Stimulated activated CD4-positive, alpha-beta T cell treated with anti-CD3 and anti-CD28 coated beads, TNF-alpha, amount 100 ng/mL, for 48 hours (primary cell): ENCODE results near the gene DAB2.

Experiments used
- DNase-seq, 3 donors: peaks; one replicate each; pipeline ENCODE4 v3.0.0-alpha.2; 2020; ENCODE audit warnings: low read depth in 3 of 3

The DAB2 gene

GRCh38 chr5:39424736-39425637 is at the start of gene DAB2:
Gene DAB2 (minus strand): TSS chr5:39424980. CDS start chr5:39394320, 30,660 bp downstream.
- peak; percentile 5 to 35 (median 6) for DNase-seq

- no peak for DNase-seq
Observed at GRCh38 chr5:39473156-39473775, 48.5 kb upstream of the DAB2 start.

DNA sequence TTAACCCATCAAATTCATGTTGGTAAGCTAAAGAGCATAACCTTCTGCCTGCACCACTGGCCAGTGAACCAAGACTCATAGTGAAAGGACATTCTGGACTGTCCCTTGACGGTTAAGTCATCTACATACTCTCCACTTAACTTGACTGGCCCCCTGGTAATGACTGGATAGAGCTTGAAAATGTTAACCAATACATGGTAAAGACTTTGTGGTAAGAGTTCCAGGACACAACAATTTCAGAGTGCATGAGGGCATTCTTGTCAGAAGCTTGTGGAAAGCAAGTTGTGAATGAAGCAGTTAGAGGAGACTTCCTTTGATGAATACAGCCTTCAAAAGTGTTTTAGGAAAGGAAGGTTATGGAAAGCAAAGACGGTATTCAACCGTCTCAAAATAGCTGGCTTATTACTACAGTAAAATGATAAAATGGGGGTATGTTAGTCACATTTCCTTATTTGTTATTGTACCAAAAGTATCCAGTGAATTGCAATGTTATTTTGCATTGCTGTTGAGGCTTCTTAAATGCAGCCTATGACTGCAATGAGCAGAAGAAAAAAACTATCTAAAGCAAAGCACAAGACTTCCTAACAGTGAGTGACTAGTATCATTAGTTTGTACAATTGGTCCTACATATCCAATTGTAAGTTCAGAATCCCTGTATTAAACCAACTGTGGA is 47.2 kb upstream of the DAB2 start:
- DNase-seq = no peak

DNA sequence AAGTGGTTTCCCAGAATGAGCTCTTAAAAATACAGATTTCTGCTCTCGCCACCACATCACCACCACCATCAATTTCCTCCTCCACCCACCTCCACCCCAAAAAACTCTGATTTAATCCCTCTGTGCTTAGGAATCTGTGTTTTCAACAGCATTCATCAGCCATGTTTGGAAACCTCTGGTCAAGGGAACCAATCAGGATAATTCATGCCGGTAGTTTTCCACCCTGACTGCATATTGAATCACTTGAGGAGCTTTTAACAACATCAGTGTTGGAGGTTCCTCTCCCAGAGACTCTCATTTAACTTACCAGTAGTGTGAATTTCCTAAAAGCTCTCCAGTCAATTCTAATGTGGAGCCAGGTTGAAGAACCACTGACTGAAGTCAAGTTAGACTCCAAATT is 46.0 kb upstream of the DAB2 start:
- no peak for DNase-seq

GRCh38 chr5:39469777-39470415 is 45.1 kb upstream of the DAB2 start:
- no peak for DNase-seq

DNA sequence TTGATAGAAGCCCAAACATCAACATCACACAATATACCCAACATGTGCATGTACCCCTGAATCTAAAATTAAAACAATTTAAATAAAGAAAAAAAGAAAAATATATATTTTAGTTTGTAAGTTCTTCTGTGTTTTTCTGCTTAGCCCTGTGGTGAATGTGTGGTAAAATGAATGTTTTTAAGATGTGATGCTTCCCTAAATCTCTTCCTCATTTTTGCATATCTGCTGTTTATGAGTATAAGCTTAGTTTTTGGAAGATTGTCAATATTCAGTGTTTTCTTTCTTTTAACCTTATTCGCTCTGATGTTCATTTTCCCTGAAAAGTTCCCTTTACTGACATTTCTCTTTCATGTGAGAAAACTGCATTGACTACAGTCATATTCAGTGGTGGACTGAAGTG is 44.4 kb upstream of the DAB2 start:
- DNase-seq = no peak

- DNase-seq = no peak
Observed at GRCh38 chr5:39466846-39467245, 42.1 kb upstream of the DAB2 start.

GRCh38 chr5:39465843-39466242 is 41.1 kb upstream of the DAB2 start:
- no peak for DNase-seq

DNA sequence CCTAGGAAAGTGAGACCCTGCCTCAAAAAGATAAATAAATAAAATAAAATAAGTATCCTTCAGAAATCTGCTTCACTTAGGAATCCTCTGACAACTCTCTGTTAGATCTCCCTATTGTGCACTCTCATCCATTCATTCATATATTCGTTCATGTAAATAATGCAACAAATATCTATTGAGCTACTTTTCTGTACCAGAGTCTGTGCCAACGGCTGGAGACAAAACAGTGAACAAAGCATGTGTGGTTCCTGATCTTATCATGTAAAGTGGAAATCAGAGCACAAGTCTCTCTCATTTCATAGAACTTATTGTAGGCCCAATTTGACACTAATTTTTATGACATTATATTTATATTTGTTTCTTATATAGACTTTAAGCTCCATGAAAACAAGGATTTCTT is 40.3 kb upstream of the DAB2 start:
- DNase-seq = no peak

- DNase-seq = no peak
Observed at GRCh38 chr5:39464088-39464487, 39.3 kb upstream of the DAB2 start.

- DNase-seq = no peak
Observed at GRCh38 chr5:39462211-39462610, 37.4 kb upstream of the DAB2 start.

GRCh38 chr5:39461007-39461682 is 36.4 kb upstream of the DAB2 start:
- no peak for DNase-seq

DNA sequence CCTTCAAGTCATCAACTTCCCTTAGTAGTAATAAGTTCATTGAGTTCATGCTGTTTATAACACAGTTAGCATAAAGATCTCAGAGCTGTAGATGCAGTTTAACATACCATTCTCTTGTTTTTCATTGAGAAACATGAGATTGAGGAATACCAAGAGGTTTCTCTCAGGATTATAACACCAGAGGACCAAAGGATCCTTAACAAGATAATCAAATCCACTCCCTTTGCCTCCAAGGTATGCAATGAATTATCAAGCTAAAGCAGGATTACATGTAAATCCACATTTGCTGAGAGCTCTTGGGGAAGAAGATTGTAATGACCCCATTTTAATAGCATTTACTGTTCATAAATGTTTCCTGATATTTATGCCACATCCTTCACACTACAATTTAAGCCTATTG is 35.1 kb upstream of the DAB2 start:
- DNase-seq = no peak

GRCh38 chr5:39459071-39459470 is 34.3 kb upstream of the DAB2 start:
- no peak for DNase-seq

GRCh38 chr5:39455645-39456044 is 30.9 kb upstream of the DAB2 start:
- DNase-seq = no peak

DNA sequence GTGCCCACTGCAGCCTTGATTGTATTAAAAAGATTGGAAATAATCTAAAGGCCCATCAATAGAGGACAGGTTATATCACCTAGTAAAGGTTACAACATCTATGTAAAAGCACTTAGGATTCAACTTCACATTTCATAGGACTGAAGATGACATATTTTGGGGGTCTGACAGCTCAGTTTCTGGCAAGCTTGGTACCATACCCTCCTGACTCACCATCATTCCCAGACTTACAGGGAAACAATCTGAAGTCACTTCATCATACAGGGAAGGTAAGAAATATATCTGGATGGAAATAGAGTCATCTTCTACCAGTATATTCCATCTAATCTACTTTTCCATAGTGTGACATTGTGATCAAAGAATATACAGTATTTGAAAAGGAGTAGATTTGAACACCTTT is 28.8 kb upstream of the DAB2 start:
- no peak for DNase-seq

DNA sequence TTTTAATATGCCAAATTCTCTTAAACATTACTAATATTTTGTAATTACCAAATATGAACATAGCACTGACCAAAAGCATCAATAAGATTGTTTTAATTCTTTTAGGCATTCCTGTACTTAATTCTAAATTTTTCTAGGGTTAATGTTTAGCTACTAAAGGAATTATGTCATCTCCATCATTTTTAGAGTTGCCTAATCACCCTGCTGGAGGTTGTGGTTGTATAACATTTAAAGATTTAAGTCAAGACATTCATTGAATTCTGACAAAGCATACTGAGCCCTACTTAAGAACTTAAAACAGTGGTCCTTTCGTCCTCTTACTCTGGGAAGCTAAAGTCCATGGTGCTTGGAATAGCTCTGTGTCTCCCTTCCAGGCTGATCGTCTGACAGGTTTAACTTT is 28.1 kb upstream of the DAB2 start:
- DNase-seq = no peak

DNA sequence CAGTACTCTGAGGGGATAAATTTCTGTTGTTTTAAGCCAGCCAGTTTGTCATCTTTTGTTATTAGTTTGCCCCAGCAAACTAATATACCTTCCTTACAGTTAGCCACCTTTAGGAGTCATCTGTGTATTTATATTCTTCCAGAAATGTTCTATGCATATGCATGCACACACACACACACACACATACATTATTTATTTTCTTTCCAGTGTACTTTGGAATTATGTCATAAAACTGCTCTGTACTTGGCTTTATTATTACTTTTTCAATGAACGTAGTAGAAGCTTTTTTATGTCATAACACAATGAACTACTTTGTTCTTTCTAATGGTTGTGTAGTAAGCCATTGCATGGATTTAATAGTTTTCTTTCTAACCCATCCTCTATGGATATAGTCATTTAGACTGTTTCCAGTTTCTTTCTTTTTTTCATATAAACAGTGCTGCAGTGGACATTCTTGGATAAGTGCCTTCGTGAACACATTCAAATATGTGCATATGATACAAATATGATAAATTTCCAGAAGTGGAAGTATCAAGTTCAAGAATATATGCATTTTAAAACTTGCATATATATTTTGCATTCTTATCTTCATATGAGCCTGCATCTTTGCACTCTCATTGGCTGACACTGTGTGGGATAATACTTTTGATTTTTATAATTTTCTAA is 26.6 kb upstream of the DAB2 start:
- DNase-seq = no peak

DNA sequence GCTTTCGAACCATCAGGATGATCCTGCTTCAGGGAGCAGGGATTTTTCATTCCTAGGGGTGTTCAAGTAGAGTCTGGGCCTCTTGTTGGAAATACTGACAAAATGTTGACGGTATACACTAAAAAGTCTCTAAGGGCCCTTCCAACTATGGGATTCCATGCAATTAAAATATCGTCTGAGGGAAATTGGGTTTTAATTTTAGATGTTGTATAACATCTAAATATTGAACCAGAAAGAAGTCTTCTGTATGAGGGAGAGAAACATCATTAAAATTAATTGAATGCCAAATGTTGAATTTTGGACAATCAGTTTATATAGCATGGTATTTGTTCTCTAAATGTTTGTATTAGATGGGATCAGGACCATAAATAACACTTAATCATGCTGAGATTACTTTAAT is 25.7 kb upstream of the DAB2 start:
- no peak for DNase-seq

- no peak for DNase-seq
Observed at GRCh38 chr5:39449591-39449990, 24.8 kb upstream of the DAB2 start.

GRCh38 chr5:39448506-39449128 is 23.8 kb upstream of the DAB2 start:
- DNase-seq = no peak
